SU-DHL-6 (cell line): ENCODE data around the gene MAST4.

Experiments used
- EZH2phosphoT487 ChIP-seq: fragments of 200-600 bp; sonication (generic), shearing (Covaris generic); conservative IDR thresholded peaks from 2 replicates; pipeline ENCODE4 v1.6.1; 2018; ENCODE audit warnings: mild to moderate bottlenecking, antibody characterized with exemption, low read length, moderate library complexity, mixed read lengths
- TF ChIP-seq, protein P1 (sequence below): fragments of 200-600 bp; sonication (generic); IDR thresholded peaks from one replicate; pipeline ENCODE4 v1.5.1; 2017; ENCODE audit warnings: antibody characterized with exemption, mild to moderate bottlenecking, low read length, moderate library complexity; ENCODE audit not compliant: insufficient read depth, poor library complexity, severe bottlenecking

DNA sequence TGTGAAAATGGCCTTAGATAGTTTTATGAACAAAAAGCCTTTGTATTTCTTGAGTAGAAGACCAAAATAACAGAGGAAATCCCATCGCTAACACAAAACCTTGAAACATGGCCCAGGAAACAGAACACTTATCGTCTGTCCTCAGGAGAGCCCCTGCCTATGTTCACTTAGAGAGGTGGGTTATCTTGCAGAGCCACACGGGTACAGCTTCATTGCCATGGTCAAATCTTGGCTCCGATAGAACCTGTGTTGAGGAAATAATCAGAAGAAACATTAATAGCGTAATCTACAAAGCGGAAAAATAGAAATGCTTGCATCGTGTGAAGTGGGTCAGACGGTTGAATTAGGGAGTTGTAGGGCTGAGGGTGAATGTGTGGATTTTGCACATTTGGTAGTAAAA is 216.1 kb downstream of the MAST4 start:
- TF ChIP-seq, protein P1, sequence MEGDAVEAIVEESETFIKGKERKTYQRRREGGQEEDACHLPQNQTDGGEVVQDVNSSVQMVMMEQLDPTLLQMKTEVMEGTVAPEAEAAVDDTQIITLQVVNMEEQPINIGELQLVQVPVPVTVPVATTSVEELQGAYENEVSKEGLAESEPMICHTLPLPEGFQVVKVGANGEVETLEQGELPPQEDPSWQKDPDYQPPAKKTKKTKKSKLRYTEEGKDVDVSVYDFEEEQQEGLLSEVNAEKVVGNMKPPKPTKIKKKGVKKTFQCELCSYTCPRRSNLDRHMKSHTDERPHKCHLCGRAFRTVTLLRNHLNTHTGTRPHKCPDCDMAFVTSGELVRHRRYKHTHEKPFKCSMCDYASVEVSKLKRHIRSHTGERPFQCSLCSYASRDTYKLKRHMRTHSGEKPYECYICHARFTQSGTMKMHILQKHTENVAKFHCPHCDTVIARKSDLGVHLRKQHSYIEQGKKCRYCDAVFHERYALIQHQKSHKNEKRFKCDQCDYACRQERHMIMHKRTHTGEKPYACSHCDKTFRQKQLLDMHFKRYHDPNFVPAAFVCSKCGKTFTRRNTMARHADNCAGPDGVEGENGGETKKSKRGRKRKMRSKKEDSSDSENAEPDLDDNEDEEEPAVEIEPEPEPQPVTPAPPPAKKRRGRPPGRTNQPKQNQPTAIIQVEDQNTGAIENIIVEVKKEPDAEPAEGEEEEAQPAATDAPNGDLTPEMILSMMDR: no peak
- TF ChIP-seq EZH2phosphoT487: no peak
